ENCODE measurements around the gene SHC3.
A peak's percentile ranks its signal among the peaks of the same experiment; 100 is the strongest.

SHC3 gene

DNA sequence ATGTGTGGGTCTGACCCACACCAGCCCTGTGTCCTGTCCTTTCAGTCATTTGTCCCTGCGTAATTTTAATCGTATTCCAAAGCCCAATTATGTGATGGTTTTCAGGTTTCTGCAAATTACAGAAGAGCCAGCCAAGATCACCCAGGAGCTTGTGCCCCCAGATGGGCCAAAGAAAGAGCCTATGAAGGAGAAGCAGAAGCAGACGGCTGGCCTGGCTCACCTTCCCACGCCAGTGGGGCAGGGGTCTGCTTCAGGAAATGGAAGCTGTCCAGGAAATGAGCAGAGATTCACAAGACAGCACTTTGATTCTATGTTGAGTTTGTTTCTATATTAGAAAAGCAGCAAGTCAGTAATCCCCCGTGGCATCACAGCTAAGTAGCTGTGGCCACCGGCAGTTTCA, 175.6 kb downstream of the SHC3 start:
- H3K4me3 ChIP-seq (ENCODE audit: low read depth, low read length) = no peak overlapping the region
- TF ChIP-seq, protein P1, sequence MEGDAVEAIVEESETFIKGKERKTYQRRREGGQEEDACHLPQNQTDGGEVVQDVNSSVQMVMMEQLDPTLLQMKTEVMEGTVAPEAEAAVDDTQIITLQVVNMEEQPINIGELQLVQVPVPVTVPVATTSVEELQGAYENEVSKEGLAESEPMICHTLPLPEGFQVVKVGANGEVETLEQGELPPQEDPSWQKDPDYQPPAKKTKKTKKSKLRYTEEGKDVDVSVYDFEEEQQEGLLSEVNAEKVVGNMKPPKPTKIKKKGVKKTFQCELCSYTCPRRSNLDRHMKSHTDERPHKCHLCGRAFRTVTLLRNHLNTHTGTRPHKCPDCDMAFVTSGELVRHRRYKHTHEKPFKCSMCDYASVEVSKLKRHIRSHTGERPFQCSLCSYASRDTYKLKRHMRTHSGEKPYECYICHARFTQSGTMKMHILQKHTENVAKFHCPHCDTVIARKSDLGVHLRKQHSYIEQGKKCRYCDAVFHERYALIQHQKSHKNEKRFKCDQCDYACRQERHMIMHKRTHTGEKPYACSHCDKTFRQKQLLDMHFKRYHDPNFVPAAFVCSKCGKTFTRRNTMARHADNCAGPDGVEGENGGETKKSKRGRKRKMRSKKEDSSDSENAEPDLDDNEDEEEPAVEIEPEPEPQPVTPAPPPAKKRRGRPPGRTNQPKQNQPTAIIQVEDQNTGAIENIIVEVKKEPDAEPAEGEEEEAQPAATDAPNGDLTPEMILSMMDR (IDR thresholded peaks at IDR 0.05; ENCODE audit: insufficient read depth, low read depth, low read length, missing control alignments) = no peak

DNA sequence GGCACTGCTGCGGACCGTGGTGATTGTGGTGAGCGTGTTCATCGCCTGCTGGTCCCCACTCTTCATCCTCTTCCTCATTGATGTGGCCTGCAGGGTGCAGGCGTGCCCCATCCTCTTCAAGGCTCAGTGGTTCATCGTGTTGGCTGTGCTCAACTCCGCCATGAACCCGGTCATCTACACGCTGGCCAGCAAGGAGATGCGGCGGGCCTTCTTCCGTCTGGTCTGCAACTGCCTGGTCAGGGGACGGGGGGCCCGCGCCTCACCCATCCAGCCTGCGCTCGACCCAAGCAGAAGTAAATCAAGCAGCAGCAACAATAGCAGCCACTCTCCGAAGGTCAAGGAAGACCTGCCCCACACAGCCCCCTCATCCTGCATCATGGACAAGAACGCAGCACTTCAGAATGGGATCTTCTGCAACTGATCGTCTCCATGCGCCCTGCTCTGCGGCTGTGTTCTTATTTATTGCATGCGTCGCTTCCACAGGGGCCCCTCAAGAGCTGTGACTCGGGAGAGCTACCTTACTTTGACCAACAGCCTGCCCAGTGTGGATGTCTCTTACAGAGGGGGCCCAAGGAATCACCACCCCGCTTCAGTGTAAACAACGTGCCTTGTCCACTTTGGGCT, 176.6 kb downstream of the SHC3 start:
- H3K4me3 ChIP-seq (ENCODE audit: low read depth, low read length) = no peak overlapping the region
- TF ChIP-seq, protein P1 (IDR thresholded peaks at IDR 0.05; ENCODE audit: insufficient read depth, low read depth, low read length, missing control alignments) = no peak

More for the DNA sequence above, 175.6 kb downstream of the SHC3 start:
- DNase-seq (ENCODE audit: low read depth) = no peak

DNA sequence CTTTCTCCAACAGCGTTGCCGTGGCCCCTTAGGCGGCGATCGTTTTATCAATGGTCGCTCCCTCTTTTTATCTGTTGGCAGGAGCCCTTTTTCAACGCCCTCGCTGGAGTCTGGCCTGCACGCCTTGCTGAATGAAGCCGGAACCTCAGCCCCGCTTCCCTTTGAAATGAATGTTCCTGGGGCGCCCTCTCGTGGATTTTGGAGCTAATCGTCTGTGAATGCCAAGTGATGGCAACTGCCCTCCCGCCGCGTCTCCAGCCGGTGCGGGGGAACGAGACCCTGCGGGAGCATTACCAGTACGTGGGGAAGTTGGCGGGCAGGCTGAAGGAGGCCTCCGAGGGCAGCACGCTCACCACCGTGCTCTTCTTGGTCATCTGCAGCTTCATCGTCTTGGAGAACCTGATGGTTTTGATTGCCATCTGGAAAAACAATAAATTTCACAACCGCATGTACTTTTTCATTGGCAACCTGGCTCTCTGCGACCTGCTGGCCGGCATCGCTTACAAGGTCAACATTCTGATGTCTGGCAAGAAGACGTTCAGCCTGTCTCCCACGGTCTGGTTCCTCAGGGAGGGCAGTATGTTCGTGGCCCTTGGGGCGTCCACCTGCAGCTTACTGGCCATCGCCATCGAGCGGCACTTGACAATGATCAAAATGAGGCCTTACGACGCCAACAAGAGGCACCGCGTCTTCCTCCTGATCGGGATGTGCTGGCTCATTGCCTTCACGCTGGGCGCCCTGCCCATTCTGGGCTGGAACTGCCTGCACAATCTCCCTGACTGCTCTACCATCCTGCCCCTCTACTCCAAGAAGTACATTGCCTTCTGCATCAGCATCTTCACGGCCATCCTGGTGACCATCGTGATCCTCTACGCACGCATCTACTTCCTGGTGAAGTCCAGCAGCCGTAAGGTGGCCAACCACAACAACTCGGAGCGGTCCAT, 177.4 kb downstream of the SHC3 start:
- no peak overlapping the region for H3K4me3 ChIP-seq (ENCODE audit: low read depth, low read length)
- TF ChIP-seq, protein P1 (IDR thresholded peaks at IDR 0.05; ENCODE audit: insufficient read depth, low read depth, low read length, missing control alignments) = peak; percentile 61
- DNase-seq (ENCODE audit: low read depth) = peak; percentile 75

More for the DNA sequence above, 176.6 kb downstream of the SHC3 start:
- DNase-seq (ENCODE audit: low read depth) = no peak

DNA sequence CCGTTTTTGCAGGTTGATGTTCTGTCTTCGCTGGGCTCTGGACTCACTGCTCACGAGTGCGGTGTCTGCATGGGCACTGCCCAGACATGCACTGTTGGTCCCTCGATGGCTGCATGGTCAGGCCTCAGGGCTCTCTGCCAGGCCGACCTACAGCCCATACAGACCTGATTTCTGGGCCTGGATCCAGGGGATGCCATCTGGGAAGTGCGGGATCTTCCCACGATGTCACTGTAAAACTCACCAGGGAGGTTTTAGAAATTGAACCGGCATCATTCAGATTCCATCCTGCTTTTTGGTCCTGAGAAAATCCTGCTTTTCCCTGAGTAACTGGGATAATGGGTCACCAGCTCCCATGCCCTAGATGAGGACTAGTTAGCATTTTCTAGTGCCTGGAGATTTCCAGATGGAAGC, 178.2 kb downstream of the SHC3 start:
- no peak for DNase-seq (ENCODE audit: low read depth)
- TF ChIP-seq, protein P1 (IDR thresholded peaks at IDR 0.05; ENCODE audit: insufficient read depth, low read depth, low read length, missing control alignments) = no peak

DNA sequence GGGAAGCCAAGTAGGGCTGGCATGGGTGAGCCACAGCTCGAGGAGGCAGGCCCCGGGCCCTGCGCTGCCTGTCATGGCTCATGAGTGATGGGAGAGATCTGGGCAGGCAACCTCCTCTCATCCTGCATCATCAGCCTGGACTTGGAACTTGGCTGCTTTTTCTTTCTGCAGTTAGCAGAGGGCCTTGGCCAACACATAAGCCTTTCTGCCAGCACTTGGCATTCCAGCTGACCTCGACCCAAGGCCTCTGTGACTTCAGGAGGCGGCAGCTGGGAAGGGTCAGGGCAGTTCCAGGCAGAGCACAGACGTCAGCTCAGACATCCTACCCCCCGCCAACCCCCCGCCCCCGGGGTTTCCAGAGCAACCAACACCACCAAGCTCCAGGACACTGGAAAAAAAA, 179.7 kb downstream of the SHC3 start:
- no peak overlapping the region for H3K4me3 ChIP-seq (ENCODE audit: low read depth, low read length)
- no peak for DNase-seq (ENCODE audit: low read depth)
- TF ChIP-seq, protein P1 (IDR thresholded peaks at IDR 0.05; ENCODE audit: insufficient read depth, low read depth, low read length, missing control alignments) = no peak

More for the DNA sequence above, 178.2 kb downstream of the SHC3 start:
- no peak overlapping the region for H3K4me3 ChIP-seq (ENCODE audit: low read depth, low read length)

DNA sequence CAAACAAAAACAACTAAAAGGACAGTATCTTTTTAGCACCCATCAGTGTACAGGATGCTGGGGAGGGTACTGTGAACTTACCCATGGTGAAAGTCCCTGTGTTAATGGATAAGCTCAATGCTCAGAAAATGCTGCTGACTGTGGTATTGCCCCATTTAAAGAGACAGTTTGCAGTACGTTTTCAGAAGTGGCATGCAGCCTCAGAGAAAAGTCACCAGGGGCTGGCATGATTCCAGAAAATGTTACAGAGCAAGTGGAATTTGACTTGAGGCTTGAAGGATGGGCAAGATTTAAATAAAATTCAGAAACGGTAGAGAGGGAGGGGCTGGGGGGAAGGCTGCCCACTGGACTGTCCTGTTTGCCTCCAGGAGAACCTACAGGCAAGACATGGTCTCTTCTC, 180.1 kb downstream of the SHC3 start:
- TF ChIP-seq, protein P1 (IDR thresholded peaks at IDR 0.05; ENCODE audit: insufficient read depth, low read depth, low read length, missing control alignments) = no peak
- DNase-seq (ENCODE audit: low read depth) = no peak

More for the DNA sequence above, 180.1 kb downstream of the SHC3 start:
- no peak overlapping the region for H3K4me3 ChIP-seq (ENCODE audit: low read depth, low read length)

Data from GM12865 (cell line).